GM12878 (cell line): ENCODE data around the gene NSUN7. TPM values are rescaled to one million over a fixed set of nuclear protein-coding genes. Genes with fewer than 3 reads are reported as not detected.

Experiments
- ATAC-seq: fragments of 200-7000 bp; cut with Tn5 transposase; 3 replicates; pipeline ENCODE4 v1.9.1; 2020; ENCODE audit warnings: mild to moderate bottlenecking, moderate library complexity
- BruUV-seq: library from RNA; stranded (reverse); fragments of 400-500 nt; replicated peaks from 2 replicates; lab custom pipeline; 2021; lab: Mats Ljungman, UMichigan
- CTCF ChIA-PET: fragments of 300-600 bp; sonication (Branson Sonifier 250); formaldehyde crosslinking; extraction: SDS; loops from one replicate; lab custom pipeline; 2021; ENCODE audit warnings: inconsistent platforms; lab: Yijun Ruan, JAX
- POLR2A ChIA-PET: fragments of 350-600 bp; formaldehyde crosslinking; extraction: SDS; loops from one replicate; lab custom pipeline; 2021; ENCODE audit warnings: inconsistent platforms; lab: Charles Lee
- RAD21 ChIA-PET: fragments of 300-600 bp; sonication (Branson Sonifier 250); formaldehyde crosslinking; loops from one replicate; lab custom pipeline; 2023; ENCODE audit warnings: antibody characterized with exemption; ENCODE audit not compliant: unreplicated experiment; lab: Charles Lee
- SMC1A ChIA-PET: fragments of 300-600 bp; sonication (Branson Sonifier 250); formaldehyde crosslinking; loops from one replicate; lab custom pipeline; 2023; ENCODE audit not compliant: unreplicated experiment, uncharacterized antibody; lab: Charles Lee
- DNase-seq: peaks from one replicate; pipeline ENCODE4 v3.0.0-alpha.2; 2011; ENCODE audit warnings: low read depth, low spot score
- FAIRE-seq: peaks from 3 replicates; lab custom pipeline; 2011; peaks lifted over from hg19 to GRCh38; lab: Jason Lieb, UNC
- H2AFZ ChIP-seq: 2 replicates; pipeline ENCODE4 v1.6.0; 2011; ENCODE audit warnings: low read depth, low read length, control low read depth; ENCODE audit not compliant: control insufficient read depth
- H3K27ac ChIP-seq: 2 replicates; pipeline ENCODE4 v1.5.1; 2011; ENCODE audit warnings: control low read depth; ENCODE audit not compliant: control insufficient read depth, insufficient read depth
- H3K27me3 ChIP-seq, 2 experiments: replicated peaks in 1 of 2; 2 replicates each; pipeline versions ENCODE4 v1.6.0 to v1.6.1; 2011; ENCODE audit warnings: low read length in 1 of 2; ENCODE audit not compliant: control insufficient read depth in 2 of 2, insufficient read depth in 2 of 2
- H3K36me3 ChIP-seq, 2 experiments: 2 replicates each; pipeline ENCODE4 v1.5.1; 2011; ENCODE audit warnings: low read length in 1 of 2; ENCODE audit not compliant: control insufficient read depth in 2 of 2, insufficient read depth in 2 of 2
- H3K4me1 ChIP-seq: 2 replicates; pipeline ENCODE4 v1.6.1; 2011; ENCODE audit warnings: mild to moderate bottlenecking, low read length, moderate library complexity, mixed read lengths; ENCODE audit not compliant: control insufficient read depth, insufficient read depth
- H3K4me2 ChIP-seq: 2 replicates; pipeline ENCODE4 v1.6.0; 2011; ENCODE audit warnings: control low read depth; ENCODE audit not compliant: control insufficient read depth, insufficient read depth
- H3K4me3 ChIP-seq: fragments of 200-600 bp; sonication (generic); 2 replicates; pipeline ENCODE4 v1.5.1; 2016
- H3K79me2 ChIP-seq: 2 replicates; pipeline ENCODE4 v1.6.0; 2011; ENCODE audit warnings: low read length; ENCODE audit not compliant: control insufficient read depth, insufficient read depth
- H3K9ac ChIP-seq: 2 replicates; pipeline ENCODE4 v1.8.0; 2011; ENCODE audit warnings: low read length, control low read depth, mixed read lengths; ENCODE audit not compliant: control insufficient read depth, insufficient read depth
- H3K9me3 ChIP-seq: replicated peaks from 3 replicates; pipeline ENCODE4 v1.5.1; 2011; ENCODE audit warnings: mild to moderate bottlenecking, low read length; ENCODE audit not compliant: control insufficient read depth, insufficient read depth
- H4K20me1 ChIP-seq: 2 replicates; pipeline ENCODE4 v1.6.0; 2011; ENCODE audit not compliant: control insufficient read depth, insufficient read depth
- CBX5 ChIP-seq: sonication (generic); IDR thresholded peaks from 2 replicates; pipeline ENCODE4 v1.6.1; 2016; ENCODE audit warnings: low read depth, moderate library complexity, mild to moderate bottlenecking, inconsistent platforms
- NFYB ChIP-seq: IDR thresholded peaks from 2 replicates; pipeline ENCODE4 v1.6.1; 2011; ENCODE audit warnings: low read depth, mild to moderate bottlenecking, low read length, improper control_type of control experiment, moderate library complexity; ENCODE audit not compliant: insufficient read depth
- SIX5 ChIP-seq: IDR thresholded peaks from 2 replicates; pipeline ENCODE4 v1.6.1; 2011; ENCODE audit warnings: mild to moderate bottlenecking, low read depth, low read length, moderate library complexity; ENCODE audit not compliant: severe bottlenecking
- SMARCA5 ChIP-seq: fragments of 450-650 bp; IDR thresholded peaks from 2 replicates; pipeline ENCODE4 v1.6.1; 2017; ENCODE audit warnings: mild to moderate bottlenecking
- SP1 ChIP-seq: IDR thresholded peaks from one replicate; pipeline ENCODE4 v1.6.1; 2011; ENCODE audit warnings: low read depth, low read length
- SPI1 ChIP-seq: IDR thresholded peaks from 2 replicates; pipeline ENCODE4 v1.6.1; 2011; ENCODE audit warnings: low read depth, mild to moderate bottlenecking, low read length, moderate library complexity, borderline replicate concordance; ENCODE audit not compliant: insufficient read depth
- ZSCAN29 ChIP-seq: fragments of 450-650 bp; IDR thresholded peaks from 2 replicates; pipeline ENCODE4 v1.6.1; 2017; ENCODE audit warnings: mild to moderate bottlenecking, moderate library complexity
- WGBS: methylation state at CpG from one replicate; pipeline ENCODE4 v1.1.6; 2016; ENCODE audit warnings: low lambda C conversion rate; ENCODE audit not compliant: insufficient replicate concordance, insufficient coverage; ENCODE audit errors: missing lambda C conversion rate; 5-methylcytosine and 5-hydroxymethylcytosine counted together
- in situ Hi-C: fragments of 300-500 bp; cut with MboI; formaldehyde crosslinking; loops from 9 replicates; pipeline ENCODE4 v1.14.3; 2018; ENCODE audit warnings: mixed read lengths
- intact Hi-C: fragments of 100-400 bp; cut with micrococcal nuclease; formaldehyde crosslinking; loops from one replicate; pipeline ENCODE4 v1.14.2; 2022; ENCODE audit not compliant: unreplicated experiment
- polyA plus RNA-seq, 11 experiments: library from polyadenylated mRNA; depleted of rRNA in 4 of 11; unstranded in 6 of 11; stranded (reverse) in 5 of 11; fragments of >200 nt; fragmentation: Nextera tagmentation in 4 of 11; fragmentation: Illumina TruSeq in 1 of 11; extraction: Ambion mirVana in 4 of 11; extraction: Trizol in 1 of 11; gene quantifications; 1 replicate in 1 of 11; 2 replicates in 10 of 11; pipeline versions ENCODE4 v1.2.1 to v1.2.3, GENCODE V29; 2011 to 2016; ENCODE audit warnings: inconsistent platforms in 2 of 11, missing spikeins in 2 of 11, low read depth in 1 of 11
- total RNA-seq, 4 experiments: library from RNA; depleted of rRNA in 3 of 4; stranded (reverse); fragments of >200 nt in 3 of 4; fragmentation: Illumina TruSeq in 1 of 4; extraction: Trizol in 1 of 4; gene quantifications; 2 replicates each; pipeline versions ENCODE4 v1.2.1 to v1.2.3, GENCODE V29; 2013 to 2021
- TF ChIP-seq, protein P1 (sequence below): fragments of 450-650 bp; IDR thresholded peaks from 2 replicates; pipeline ENCODE4 v1.6.1; 2016; ENCODE audit warnings: mild to moderate bottlenecking, moderate library complexity, borderline replicate concordance
- TF ChIP-seq, protein P2 (sequence below): IDR thresholded peaks from 2 replicates; pipeline ENCODE4 v1.6.1; 2012; ENCODE audit warnings: mild to moderate bottlenecking, low read depth, low read length
- TF ChIP-seq, protein P3 (sequence below): fragments of 450-650 bp; IDR thresholded peaks from 2 replicates; pipeline ENCODE4 v1.6.1; 2017; ENCODE audit warnings: antibody characterized with exemption, mild to moderate bottlenecking, moderate library complexity
- TF ChIP-seq, protein P4 (sequence below): IDR thresholded peaks from 2 replicates; pipeline ENCODE4 v1.6.1; 2012; ENCODE audit warnings: low read depth, low read length, improper control_type of control experiment

NSUN7 gene
- total and polyA plus RNA-seq, 10 of the 15 experiments (the other 5 are each of a cell fraction or from before 2014, with no cell fraction given): 0.02 to 0.21 (median 0.15) TPM; not detected in 3

DNA sequence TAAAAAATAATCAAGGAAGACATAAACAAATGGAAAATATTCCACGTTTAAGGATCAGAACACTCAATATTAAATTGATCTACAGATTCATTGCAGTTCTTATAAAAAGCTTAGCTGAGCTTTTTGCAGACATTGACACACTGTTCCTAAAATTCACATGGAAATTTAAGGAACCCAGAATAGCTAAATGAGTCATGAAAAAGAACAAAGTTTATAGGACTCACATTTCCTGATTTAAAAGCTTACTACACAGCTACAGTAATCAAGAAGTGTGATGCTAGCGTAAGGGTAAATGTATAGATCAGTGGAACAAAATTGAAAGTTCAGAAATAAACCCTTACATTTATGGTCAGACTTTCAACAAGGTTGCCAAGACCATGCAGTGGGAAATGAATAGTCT, 33.1 kb downstream of the NSUN7 start:
- FAIRE-seq: no peak
- no peak overlapping the region for H3K4me2 ChIP-seq
- CTCF ChIA-PET: interaction anchor here (1.8 to 3.2 kb wide), 2 partner anchors 11 to 58 kb away, joined by 6 to 13 read pairs; no protein-coding TSS in a partner anchor

More for the DNA sequence above, 33.1 kb downstream of the NSUN7 start:
- H4K20me1 ChIP-seq: no peaks in the 10 kb centered on the region
- no peaks in the 10 kb centered on the region for H3K9me3 ChIP-seq
- no peak for ATAC-seq
- 48% methylated on average over 2 of the region's 2 CpGs for WGBS
- H2AFZ ChIP-seq: no peak overlapping the region
- TF ChIP-seq SPI1 (no peak), SP1 (no peak), NFYB (no peak), SMARCA5 (no peak), ZSCAN29 (no peak), SIX5 (no peak), CBX5 (no peak)
- TF ChIP-seq, protein P1, sequence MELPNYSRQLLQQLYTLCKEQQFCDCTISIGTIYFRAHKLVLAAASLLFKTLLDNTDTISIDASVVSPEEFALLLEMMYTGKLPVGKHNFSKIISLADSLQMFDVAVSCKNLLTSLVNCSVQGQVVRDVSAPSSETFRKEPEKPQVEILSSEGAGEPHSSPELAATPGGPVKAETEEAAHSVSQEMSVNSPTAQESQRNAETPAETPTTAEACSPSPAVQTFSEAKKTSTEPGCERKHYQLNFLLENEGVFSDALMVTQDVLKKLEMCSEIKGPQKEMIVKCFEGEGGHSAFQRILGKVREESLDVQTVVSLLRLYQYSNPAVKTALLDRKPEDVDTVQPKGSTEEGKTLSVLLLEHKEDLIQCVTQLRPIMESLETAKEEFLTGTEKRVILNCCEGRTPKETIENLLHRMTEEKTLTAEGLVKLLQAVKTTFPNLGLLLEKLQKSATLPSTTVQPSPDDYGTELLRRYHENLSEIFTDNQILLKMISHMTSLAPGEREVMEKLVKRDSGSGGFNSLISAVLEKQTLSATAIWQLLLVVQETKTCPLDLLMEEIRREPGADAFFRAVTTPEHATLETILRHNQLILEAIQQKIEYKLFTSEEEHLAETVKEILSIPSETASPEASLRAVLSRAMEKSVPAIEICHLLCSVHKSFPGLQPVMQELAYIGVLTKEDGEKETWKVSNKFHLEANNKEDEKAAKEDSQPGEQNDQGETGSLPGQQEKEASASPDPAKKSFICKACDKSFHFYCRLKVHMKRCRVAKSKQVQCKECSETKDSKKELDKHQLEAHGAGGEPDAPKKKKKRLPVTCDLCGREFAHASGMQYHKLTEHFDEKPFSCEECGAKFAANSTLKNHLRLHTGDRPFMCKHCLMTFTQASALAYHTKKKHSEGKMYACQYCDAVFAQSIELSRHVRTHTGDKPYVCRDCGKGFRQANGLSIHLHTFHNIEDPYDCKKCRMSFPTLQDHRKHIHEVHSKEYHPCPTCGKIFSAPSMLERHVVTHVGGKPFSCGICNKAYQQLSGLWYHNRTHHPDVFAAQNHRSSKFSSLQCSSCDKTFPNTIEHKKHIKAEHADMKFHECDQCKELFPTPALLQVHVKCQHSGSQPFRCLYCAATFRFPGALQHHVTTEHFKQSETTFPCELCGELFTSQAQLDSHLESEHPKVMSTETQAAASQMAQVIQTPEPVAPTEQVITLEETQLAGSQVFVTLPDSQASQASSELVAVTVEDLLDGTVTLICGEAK: no peak
- TF ChIP-seq, protein P2, sequence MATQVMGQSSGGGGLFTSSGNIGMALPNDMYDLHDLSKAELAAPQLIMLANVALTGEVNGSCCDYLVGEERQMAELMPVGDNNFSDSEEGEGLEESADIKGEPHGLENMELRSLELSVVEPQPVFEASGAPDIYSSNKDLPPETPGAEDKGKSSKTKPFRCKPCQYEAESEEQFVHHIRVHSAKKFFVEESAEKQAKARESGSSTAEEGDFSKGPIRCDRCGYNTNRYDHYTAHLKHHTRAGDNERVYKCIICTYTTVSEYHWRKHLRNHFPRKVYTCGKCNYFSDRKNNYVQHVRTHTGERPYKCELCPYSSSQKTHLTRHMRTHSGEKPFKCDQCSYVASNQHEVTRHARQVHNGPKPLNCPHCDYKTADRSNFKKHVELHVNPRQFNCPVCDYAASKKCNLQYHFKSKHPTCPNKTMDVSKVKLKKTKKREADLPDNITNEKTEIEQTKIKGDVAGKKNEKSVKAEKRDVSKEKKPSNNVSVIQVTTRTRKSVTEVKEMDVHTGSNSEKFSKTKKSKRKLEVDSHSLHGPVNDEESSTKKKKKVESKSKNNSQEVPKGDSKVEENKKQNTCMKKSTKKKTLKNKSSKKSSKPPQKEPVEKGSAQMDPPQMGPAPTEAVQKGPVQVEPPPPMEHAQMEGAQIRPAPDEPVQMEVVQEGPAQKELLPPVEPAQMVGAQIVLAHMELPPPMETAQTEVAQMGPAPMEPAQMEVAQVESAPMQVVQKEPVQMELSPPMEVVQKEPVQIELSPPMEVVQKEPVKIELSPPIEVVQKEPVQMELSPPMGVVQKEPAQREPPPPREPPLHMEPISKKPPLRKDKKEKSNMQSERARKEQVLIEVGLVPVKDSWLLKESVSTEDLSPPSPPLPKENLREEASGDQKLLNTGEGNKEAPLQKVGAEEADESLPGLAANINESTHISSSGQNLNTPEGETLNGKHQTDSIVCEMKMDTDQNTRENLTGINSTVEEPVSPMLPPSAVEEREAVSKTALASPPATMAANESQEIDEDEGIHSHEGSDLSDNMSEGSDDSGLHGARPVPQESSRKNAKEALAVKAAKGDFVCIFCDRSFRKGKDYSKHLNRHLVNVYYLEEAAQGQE: no peak
- TF ChIP-seq, protein P3, sequence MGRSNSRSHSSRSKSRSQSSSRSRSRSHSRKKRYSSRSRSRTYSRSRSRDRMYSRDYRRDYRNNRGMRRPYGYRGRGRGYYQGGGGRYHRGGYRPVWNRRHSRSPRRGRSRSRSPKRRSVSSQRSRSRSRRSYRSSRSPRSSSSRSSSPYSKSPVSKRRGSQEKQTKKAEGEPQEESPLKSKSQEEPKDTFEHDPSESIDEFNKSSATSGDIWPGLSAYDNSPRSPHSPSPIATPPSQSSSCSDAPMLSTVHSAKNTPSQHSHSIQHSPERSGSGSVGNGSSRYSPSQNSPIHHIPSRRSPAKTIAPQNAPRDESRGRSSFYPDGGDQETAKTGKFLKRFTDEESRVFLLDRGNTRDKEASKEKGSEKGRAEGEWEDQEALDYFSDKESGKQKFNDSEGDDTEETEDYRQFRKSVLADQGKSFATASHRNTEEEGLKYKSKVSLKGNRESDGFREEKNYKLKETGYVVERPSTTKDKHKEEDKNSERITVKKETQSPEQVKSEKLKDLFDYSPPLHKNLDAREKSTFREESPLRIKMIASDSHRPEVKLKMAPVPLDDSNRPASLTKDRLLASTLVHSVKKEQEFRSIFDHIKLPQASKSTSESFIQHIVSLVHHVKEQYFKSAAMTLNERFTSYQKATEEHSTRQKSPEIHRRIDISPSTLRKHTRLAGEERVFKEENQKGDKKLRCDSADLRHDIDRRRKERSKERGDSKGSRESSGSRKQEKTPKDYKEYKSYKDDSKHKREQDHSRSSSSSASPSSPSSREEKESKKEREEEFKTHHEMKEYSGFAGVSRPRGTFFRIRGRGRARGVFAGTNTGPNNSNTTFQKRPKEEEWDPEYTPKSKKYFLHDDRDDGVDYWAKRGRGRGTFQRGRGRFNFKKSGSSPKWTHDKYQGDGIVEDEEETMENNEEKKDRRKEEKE: no peak
- TF ChIP-seq, protein P4, sequence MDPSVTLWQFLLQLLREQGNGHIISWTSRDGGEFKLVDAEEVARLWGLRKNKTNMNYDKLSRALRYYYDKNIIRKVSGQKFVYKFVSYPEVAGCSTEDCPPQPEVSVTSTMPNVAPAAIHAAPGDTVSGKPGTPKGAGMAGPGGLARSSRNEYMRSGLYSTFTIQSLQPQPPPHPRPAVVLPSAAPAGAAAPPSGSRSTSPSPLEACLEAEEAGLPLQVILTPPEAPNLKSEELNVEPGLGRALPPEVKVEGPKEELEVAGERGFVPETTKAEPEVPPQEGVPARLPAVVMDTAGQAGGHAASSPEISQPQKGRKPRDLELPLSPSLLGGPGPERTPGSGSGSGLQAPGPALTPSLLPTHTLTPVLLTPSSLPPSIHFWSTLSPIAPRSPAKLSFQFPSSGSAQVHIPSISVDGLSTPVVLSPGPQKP: no peak
- no peaks in the 10 kb centered on the region for H3K4me1 ChIP-seq
- no TSS peak for BruUV-seq
- in situ Hi-C loops (no loop called here), intact Hi-C loops (no loop called here)
- no peak overlapping the region for H3K4me3 ChIP-seq
- no peak for DNase-seq
- ChIA-PET SMC1A (interaction anchor here (1.0 to 1.8 kb wide), 6 partner anchors 8 to 58 kb away, joined by 3 to 7 read pairs (median 4); no protein-coding TSS in a partner anchor), RAD21 (no interaction called here), POLR2A (interaction anchor here (1.2 kb wide), 1 partner anchor 72 kb away, joined by 4 read pairs; no protein-coding TSS in a partner anchor)
- H3K27ac ChIP-seq: no peak overlapping the region
- no peaks in the 10 kb centered on the region for H3K27me3 ChIP-seq
- H3K9ac ChIP-seq: no peak overlapping the region
- H3K79me2 ChIP-seq: no peaks in the 10 kb centered on the region
- H3K36me3 ChIP-seq: no peaks in the 10 kb centered on the region
